Esophagus squamous epithelium (tissue), 4 donors: ENCODE data around the gene DNAH3.

Source experiments
- CTCF ChIP-seq, 6 experiments: fragments of 450-650 bp in 4 of 6; fragments of 200-600 bp in 2 of 6; sonication (generic) in 2 of 6; IDR thresholded peaks; one replicate each; pipeline ENCODE4 v1.5.1; 2016 to 2019; ENCODE audit warnings: antibody characterized with exemption in 6 of 6, mild to moderate bottlenecking in 4 of 6, moderate library complexity in 4 of 6
- POLR2A ChIP-seq, 4 donors: fragments of 450-650 bp; IDR thresholded peaks; one replicate each; pipeline ENCODE4 v1.6.1; 2017; ENCODE audit warnings: antibody characterized with exemption in 4 of 4, mild to moderate bottlenecking in 4 of 4, moderate library complexity in 3 of 4

- TF ChIP-seq CTCF (IDR thresholded peaks at IDR 0.05) (no peak), POLR2A (IDR thresholded peaks at IDR 0.05) (no peak)
These were observed 220.3 kb downstream of the DNAH3 start for GRCh38 chr16:20930365-20930690.
